Ovary (tissue), 9 donors: ENCODE data around the gene COL18A1. TPM values are rescaled to one million over a fixed set of nuclear protein-coding genes. Genes with fewer than 3 reads are reported as not detected.

Experiments
- DNase-seq, 5 donors: peaks; one replicate each; pipeline ENCODE4 v3.0.0-alpha.2; 2019 to 2020
- H3K27ac ChIP-seq, 2 donors: fragments of 200-600 bp; one replicate each; pipeline versions ENCODE4 v1.5.1 to v1.8.0; 2019 to 2022
- H3K27me3 ChIP-seq: fragments of 200-600 bp; one replicate; pipeline ENCODE4 v1.8.0; 2022
- H3K36me3 ChIP-seq: fragments of 200-600 bp; sonication (generic); one replicate; pipeline ENCODE4 v1.5.1; 2019
- H3K4me1 ChIP-seq: one replicate; pipeline ENCODE4 v1.8.1; 2013; ENCODE audit warnings: mild to moderate bottlenecking, moderate library complexity; ENCODE audit not compliant: insufficient read depth
- H3K4me3 ChIP-seq: fragments of 200-600 bp; sonication (generic); one replicate; pipeline ENCODE4 v1.5.1; 2017
- H3K9me3 ChIP-seq, 2 donors: fragments of 200-600 bp in 1 of 2; sonication (generic) in 1 of 2; one replicate each; pipeline versions ENCODE4 v1.5.1 to v1.8.1; 2013 to 2019; ENCODE audit warnings: mild to moderate bottlenecking in 1 of 2, moderate library complexity in 1 of 2
- CTCF ChIP-seq, 3 donors: fragments of 450-650 bp in 2 of 3; fragments of 200-600 bp in 1 of 3; IDR thresholded peaks; one replicate each; pipeline versions ENCODE4 v1.5.1 to v1.8.0; 2016 to 2022; ENCODE audit warnings: antibody characterized with exemption in 3 of 3, mild to moderate bottlenecking in 1 of 3
- EP300 ChIP-seq: sonication (generic); formaldehyde crosslinking; IDR thresholded peaks from one replicate; pipeline ENCODE4 v1.6.1; 2017; ENCODE audit warnings: antibody characterized with exemption
- POLR2A ChIP-seq: fragments of 450-650 bp; IDR thresholded peaks from one replicate; pipeline ENCODE4 v1.6.1; 2017; ENCODE audit warnings: antibody characterized with exemption, mild to moderate bottlenecking, moderate library complexity
- WGBS, 3 donors: extraction: QIAGEN DNeasy Blood & Tissue Kit in 1 of 3; methylation state at CpG; one replicate each; pipeline versions ENCODE4 v1.1.5 to v1.1.7; 2013 to 2017; 5-methylcytosine and 5-hydroxymethylcytosine counted together
- intact Hi-C, 4 donors: fragments of 100-400 bp; cut with DNase I; formaldehyde crosslinking; loops; one replicate each; pipeline versions ENCODE4 v1.11.0 to v1.15.1; 2022 to 2023
- polyA plus RNA-seq, 2 donors: library from polyadenylated mRNA; stranded (reverse); fragments of 200-250 nt in 1 of 2; fragments of 350-450 nt in 1 of 2; fragmentation: Illumina TruSeq in 1 of 2; extraction: RNeasy Lipid Tissue Mini Kit (QIAGEN cat#74804) in 1 of 2; gene quantifications; one replicate each; pipeline ENCODE4 v1.2.3, GENCODE V29; 2013 to 2014
- total RNA-seq, 7 donors: library from RNA; depleted of rRNA in 2 of 7; stranded (reverse); fragments of >200 nt in 2 of 7; fragmentation: NEBNext Ultra II Directional in 3 of 7; extraction: Animal tissue kit (Norgen Biotek cat#: 25700) in 3 of 7; gene quantifications; one replicate each; pipeline versions ENCODE4 v1.1.0 to v1.2.4, GENCODE V29; 2016 to 2023
- donor health status: DM: no; HTN: no; CAD: no; lungs with moderate emphysema.
- donor health status: DM: no; HTN: no; CAD: no.
- donor health status: Bipolar disorder and iron deficiency.
- donor health status: DM: yes; HTN: yes; CAD: no.
- donor health status: DM: no; HTN: no; CAD: no.
- donor health status: DM: yes; HTN: yes; CAD: no.

COL18A1 gene
- total and polyA plus RNA-seq, 9 donors: 11.1 to 353 (median 268) TPM

DNA sequence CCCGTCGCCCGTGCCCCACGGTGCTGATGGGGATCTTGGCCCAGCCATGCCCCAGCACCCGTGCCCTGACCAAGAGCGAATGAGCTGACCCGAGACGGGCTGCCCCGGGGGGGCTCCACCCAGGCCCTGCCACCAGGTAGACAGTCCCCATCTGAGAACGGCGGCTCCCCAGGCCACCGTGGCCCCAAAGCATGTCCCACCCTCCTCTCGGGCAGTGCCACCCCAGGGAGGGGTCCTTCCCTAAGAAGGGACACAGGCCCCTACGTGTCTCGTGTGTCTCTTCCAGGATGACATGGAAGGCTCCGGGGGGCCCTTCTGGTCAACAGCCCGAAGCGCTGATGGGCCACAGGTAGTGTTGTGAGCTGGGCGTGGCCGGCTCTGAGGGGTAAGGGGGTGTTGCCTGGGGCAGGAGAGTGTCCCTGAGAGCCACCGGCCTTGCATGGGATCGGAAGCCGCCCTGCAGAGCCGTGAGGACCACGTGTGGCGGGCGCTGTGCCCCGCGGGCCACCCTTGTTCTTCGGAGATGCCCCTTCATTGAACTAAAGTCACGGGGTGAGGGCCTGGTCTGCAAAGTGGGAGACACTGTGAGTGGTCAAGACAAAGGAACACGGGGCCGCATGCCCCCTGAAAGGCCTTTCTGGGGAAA, 82.3 kb downstream of the COL18A1 start:
- intact Hi-C loops: no loop called here
- no peak overlapping the region for H3K27ac ChIP-seq
- no peaks in the 10 kb centered on the region for H3K36me3 ChIP-seq
- no peak for TF ChIP-seq CTCF (IDR thresholded peaks at IDR 0.05)
- TF ChIP-seq EP300: no peak
- no peak for TF ChIP-seq POLR2A
- WGBS, 3 donors: 91 to 92% (median 92%) methylated on average over 33 of the region's 33 CpGs
- H3K9me3 ChIP-seq: no peaks in the 10 kb centered on the region
- no peak overlapping the region for H3K4me3 ChIP-seq
- DNase-seq: no peak
- no peaks in the 10 kb centered on the region for H3K27me3 ChIP-seq
- H3K4me1 ChIP-seq: no peaks in the 10 kb centered on the region

GRCh38 chr21:45487891-45488600, 83.1 kb downstream of the COL18A1 start:
- intact Hi-C loops: no loop called here
- H3K27ac ChIP-seq: no peak overlapping the region
- no peak for DNase-seq
- H3K9me3 ChIP-seq: no peaks in the 10 kb centered on the region
- no peaks in the 10 kb centered on the region for H3K36me3 ChIP-seq
- H3K4me1 ChIP-seq: no peaks in the 10 kb centered on the region
- H3K27me3 ChIP-seq: no peaks in the 10 kb centered on the region
- WGBS, 3 donors: 69 to 87% (median 86%) methylated on average over 18 of the region's 18 CpGs
- TF ChIP-seq CTCF (IDR thresholded peaks at IDR 0.05): no peak
- TF ChIP-seq POLR2A: no peak
- TF ChIP-seq EP300: no peak
- H3K4me3 ChIP-seq: no peak overlapping the region

DNA sequence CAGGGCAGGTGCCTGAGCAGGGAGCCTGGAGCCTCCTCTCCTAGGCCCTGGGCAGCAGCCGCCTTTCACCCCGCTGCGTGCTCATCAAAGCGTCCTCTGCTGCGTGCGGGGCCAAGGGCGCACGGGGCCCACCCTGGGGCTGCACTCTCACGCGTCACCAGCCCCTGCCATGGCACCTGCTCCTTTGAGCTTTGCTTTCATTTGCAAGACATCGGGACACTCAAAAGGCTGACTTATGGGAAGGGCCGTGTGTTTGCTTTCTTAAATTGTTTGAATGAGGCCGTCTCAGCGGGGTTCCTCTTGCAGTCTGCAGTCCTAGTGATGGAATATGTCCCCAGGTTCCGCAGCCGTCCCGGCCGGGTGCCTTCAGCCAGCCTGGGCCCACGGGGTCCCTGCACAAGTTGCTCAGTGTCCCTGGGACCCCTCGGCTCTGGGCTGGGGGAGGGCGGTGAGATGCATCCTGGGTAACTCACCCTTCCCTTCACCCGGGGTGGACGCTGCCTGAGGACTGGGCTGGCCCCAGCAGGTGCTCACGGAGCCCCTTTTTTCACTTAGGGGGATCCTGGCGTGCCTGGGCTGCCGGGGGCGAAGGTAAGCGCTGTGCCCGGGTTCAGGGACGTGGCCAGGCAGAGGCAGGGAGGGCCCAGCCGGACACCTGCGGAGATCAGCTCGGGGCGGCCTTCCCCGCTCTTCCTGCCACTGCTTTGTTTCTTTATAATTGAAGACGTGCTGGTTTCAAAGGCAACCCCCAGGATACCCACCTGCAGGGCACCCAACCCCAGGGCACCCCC, 84.2 kb downstream of the COL18A1 start:
- TF ChIP-seq EP300 (no peak), CTCF (IDR thresholded peaks at IDR 0.05) (no peak), POLR2A (no peak)
- H3K27ac ChIP-seq: no peak overlapping the region
- no peaks in the 10 kb centered on the region for H3K27me3 ChIP-seq
- WGBS, 3 donors: 86 to 89% (median 88%) methylated on average over 35 to 36 of the region's 36 CpGs
- intact Hi-C loops: no loop called here
- no peak for DNase-seq
- no peaks in the 10 kb centered on the region for H3K9me3 ChIP-seq
- H3K4me3 ChIP-seq: no peak overlapping the region
- H3K36me3 ChIP-seq: no peaks in the 10 kb centered on the region
- H3K4me1 ChIP-seq: no peaks in the 10 kb centered on the region

- no peaks in the 10 kb centered on the region for H3K36me3 ChIP-seq
- intact Hi-C loops: no loop called here
- 43 to 54% (median 51%) methylated on average over 9 of the region's 9 CpGs for WGBS, 3 donors
Observed at GRCh38 chr21:45489722-45489982, 84.7 kb downstream of the COL18A1 start.

More at GRCh38 chr21:45489722-45489982, 84.7 kb downstream of the COL18A1 start:
- TF ChIP-seq POLR2A: no peak
- no peak for TF ChIP-seq EP300
- no peak for TF ChIP-seq CTCF (IDR thresholded peaks at IDR 0.05)
- H3K4me3 ChIP-seq: no peak overlapping the region
- no peak for DNase-seq
- no peaks in the 10 kb centered on the region for H3K27me3 ChIP-seq
- no peaks in the 10 kb centered on the region for H3K4me1 ChIP-seq
- no peak overlapping the region for H3K27ac ChIP-seq
- no peaks in the 10 kb centered on the region for H3K9me3 ChIP-seq
